SK-N-SH (cell line): ENCODE data around the gene MCC.

Experiments used
- EP300 ChIP-seq, 2 experiments: IDR thresholded peaks; 2 replicates each; pipeline versions ENCODE4 v1.4.0 to v1.6.1; 2012; ENCODE audit warnings: borderline replicate concordance in 1 of 2, low read depth in 1 of 2, low read length in 1 of 2
- TAF1 ChIP-seq: IDR thresholded peaks from 2 replicates; pipeline ENCODE4 v1.6.1; 2012; ENCODE audit warnings: low read depth, mild to moderate bottlenecking, low read length, moderate library complexity, borderline replicate concordance
- TF ChIP-seq, protein P1 (sequence below): fragments of 200-600 bp; sonication (generic); IDR thresholded peaks from 2 replicates; pipeline ENCODE4 v1.6.1; 2017; ENCODE audit warnings: antibody characterized with exemption, mild to moderate bottlenecking, moderate library complexity
- TF ChIP-seq, protein P2 (sequence below): IDR thresholded peaks from 2 replicates; pipeline ENCODE4; 2012

DNA sequence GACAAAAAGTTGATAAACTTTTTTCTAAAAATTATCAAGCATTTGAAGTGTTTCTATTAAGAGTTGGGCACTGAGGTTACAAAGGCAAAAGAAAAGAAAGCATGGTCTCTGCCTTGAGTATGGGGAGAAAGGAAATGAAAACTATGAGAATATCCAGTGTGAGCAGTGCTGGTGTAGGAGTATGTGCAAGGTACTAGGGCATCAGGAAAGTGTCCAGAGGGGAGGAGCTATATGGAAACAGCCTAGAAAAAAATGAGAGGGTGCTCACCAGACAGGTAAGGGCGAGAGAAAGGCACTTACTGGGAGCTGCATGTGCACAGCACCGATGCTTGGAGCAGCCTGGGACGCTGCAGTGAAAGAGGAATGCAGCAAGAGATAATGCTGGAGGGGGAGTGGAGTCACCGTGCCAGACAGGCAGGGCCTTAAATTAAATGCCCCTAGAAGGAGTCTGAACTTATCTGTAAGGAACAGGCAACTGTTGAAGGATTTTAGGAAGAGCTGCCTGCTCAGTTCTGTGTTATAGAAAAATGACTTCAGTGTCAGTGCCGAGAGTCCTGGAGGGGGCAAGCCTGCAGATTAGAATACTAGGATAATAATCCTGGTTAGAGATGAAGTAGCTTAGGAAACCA, 14.0 kb downstream of the MCC start:
- TF ChIP-seq, protein P1, sequence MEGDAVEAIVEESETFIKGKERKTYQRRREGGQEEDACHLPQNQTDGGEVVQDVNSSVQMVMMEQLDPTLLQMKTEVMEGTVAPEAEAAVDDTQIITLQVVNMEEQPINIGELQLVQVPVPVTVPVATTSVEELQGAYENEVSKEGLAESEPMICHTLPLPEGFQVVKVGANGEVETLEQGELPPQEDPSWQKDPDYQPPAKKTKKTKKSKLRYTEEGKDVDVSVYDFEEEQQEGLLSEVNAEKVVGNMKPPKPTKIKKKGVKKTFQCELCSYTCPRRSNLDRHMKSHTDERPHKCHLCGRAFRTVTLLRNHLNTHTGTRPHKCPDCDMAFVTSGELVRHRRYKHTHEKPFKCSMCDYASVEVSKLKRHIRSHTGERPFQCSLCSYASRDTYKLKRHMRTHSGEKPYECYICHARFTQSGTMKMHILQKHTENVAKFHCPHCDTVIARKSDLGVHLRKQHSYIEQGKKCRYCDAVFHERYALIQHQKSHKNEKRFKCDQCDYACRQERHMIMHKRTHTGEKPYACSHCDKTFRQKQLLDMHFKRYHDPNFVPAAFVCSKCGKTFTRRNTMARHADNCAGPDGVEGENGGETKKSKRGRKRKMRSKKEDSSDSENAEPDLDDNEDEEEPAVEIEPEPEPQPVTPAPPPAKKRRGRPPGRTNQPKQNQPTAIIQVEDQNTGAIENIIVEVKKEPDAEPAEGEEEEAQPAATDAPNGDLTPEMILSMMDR = no peak
- TF ChIP-seq EP300 (IDR thresholded peaks at IDR 0.05; ENCODE audit: borderline replicate concordance in 1 of 2, low read depth in 1 of 2, low read length in 1 of 2) = no peak
- TF ChIP-seq TAF1 = no peak
- TF ChIP-seq, protein P2, sequence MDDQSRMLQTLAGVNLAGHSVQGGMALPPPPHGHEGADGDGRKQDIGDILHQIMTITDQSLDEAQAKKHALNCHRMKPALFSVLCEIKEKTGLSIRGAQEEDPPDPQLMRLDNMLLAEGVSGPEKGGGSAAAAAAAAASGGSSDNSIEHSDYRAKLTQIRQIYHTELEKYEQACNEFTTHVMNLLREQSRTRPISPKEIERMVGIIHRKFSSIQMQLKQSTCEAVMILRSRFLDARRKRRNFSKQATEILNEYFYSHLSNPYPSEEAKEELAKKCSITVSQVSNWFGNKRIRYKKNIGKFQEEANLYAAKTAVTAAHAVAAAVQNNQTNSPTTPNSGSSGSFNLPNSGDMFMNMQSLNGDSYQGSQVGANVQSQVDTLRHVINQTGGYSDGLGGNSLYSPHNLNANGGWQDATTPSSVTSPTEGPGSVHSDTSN = no peak
